HG03342 (cell line): ENCODE data around the gene MPDU1.
"Not testable (repeated sequence)": the region's sequence is repeated elsewhere in the genome, so short reads cannot be mapped to it uniquely, and the experiment has no call there.

Source experiments
- ATAC-seq: cut with Tn5 transposase; IDR thresholded peaks from one replicate; pipeline ENCODE4 v1.9.1; 2021; ENCODE audit warnings: mild to moderate bottlenecking, moderate library complexity; ENCODE audit not compliant: unreplicated experiment

Gene MPDU1

DNA sequence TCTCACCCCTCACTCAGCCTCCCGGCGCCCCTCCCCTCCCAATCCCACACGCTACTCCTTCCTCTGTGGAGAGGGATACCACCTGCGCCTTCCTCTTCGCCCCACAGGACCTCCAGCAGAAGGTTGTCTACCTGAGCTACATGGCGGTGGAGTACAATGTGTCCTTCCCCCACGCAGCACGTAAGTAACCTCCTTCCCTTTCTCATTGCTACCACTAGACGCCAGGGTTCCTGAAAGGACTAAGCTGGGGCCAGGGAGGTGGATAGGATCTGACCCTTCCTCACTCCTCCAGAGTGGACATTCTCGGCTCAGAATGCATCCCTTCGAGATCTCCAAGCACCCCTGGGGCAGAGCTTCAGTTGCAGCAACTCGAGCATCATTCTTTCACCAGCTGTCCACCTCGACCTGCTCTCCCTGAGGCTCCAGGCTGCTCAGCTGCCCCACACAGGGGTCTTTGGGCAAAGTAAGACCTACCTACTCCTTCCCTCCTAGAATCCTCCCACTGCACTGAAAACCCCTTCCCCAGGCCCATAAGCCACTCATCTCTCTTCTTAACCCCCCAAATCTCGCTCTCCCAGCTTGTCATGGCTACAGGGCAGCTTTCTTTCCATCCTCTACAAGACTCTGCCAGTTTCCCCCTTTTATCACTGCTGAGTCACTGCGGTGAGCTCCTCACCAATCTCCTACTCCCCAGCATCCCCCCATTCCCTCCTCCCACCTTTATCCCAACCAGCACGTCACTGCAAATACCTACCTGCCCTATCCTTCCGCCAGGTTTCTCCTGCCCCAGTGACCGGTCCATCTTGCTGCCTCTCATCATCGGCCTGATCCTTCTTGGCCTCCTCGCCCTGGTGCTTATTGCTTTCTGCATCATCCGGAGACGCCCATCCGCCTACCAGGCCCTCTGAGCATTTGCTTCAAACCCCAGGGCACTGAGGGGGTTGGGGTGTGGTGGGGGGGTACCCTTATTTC, 2.8 kb upstream of the MPDU1 start:
- ATAC-seq = no peak

DNA sequence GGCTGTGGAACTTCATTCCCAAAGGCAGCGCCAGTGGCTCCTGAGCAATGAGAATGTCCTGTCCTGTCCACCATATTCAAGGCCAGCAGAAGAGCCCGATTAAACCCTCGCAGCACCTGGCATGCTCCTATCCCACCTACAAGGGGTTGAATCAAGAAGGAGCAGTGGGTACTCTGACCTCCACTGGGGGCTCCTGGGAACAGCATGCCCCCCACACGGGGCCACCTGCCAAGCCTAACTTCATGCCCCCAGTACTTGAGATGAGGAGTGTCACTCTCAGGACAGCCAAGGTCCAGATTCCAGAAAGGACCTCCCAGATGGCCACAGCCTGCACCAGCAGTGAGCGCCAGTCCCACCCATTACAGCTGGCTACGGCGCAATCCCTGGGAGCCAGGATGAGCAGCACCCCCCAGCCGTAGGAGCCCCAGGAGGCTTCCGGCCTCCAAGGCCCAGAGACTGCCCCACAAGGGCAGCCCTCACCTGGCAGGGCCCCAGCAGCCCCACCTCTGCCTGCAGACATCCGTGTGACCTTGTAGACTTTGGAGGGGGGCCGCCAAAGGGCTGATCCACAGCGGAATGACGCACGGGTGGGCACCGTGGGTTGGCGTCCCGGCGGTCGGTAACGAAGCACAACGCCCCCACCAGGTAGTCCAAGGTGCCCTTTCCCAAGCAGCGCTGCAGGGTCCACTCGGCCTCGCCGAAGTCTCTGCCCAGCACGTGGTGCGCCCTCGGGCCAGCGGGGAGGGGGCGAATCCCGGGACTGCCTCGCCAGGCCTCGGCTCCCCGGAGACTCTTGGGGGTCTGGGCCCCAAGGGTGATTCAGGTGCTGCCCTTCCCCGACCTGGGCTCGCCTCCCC, 1.0 kb upstream of the MPDU1 start:
- ATAC-seq = no peak

DNA sequence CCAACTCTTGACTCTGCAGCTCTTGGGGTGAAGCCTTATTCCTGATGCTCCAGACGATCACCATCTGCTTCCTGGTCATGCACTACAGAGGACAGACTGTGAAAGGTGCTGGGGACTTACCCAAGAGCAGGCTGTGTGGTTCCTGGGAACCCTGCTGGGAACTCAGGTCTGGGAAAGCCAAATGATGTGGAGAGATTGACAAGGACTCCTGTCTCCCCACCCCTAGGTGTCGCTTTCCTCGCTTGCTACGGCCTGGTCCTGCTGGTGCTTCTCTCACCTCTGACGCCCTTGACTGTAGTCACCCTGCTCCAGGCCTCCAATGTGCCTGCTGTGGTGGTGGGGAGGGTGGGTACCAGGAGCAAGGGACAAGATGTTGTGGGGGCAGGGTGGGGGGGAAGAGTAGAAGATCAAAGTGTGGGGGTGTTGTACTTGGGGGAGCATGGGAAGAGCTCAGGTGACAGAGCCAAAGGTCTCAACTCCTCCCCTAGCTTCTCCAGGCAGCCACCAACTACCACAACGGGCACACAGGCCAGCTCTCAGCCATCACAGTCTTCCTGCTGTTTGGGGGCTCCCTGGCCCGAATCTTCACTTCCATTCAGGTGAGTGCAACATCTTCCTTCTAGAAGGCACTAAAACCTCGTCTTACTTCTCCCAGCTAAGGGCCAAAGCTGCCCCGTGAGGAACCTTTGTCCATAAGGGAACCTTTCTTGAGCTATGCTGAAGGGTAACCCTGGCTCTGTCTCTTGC, 3.2 kb downstream of the MPDU1 start:
- ATAC-seq = no peak

DNA sequence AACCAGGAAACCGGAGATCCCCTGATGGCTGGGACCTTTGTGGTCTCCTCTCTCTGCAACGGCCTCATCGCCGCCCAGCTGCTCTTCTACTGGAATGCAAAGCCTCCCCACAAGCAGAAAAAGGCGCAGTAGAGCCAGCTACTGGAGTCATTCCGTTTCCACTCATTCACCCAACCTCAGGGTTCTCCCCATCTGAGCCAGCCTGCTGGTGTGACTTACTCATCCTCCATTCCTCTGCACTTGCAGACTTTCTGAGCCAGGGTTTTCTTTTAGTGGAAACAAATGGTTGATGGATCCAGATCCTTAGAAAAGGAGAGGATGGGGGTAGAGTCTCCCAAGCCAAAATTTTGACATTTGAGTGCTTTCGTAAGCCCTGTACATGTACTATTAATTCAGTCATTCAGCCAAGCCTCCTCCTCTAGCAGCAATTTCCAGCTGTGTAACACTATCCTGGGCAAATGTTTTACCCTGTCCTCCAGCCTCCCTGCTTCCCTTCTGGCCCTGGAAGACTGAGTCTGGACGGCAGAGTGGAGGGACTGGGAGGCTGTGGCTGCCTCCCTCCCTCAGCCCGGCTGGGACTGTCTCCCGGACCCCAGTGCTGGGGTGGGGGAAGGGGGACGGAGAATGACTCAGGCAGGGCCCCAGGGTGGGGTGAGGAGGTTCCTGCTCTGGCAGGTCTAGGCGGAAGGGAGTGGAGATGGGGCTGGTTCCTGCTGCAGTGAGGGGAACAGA, 3.9 kb downstream of the MPDU1 start:
- ATAC-seq = no peak

DNA sequence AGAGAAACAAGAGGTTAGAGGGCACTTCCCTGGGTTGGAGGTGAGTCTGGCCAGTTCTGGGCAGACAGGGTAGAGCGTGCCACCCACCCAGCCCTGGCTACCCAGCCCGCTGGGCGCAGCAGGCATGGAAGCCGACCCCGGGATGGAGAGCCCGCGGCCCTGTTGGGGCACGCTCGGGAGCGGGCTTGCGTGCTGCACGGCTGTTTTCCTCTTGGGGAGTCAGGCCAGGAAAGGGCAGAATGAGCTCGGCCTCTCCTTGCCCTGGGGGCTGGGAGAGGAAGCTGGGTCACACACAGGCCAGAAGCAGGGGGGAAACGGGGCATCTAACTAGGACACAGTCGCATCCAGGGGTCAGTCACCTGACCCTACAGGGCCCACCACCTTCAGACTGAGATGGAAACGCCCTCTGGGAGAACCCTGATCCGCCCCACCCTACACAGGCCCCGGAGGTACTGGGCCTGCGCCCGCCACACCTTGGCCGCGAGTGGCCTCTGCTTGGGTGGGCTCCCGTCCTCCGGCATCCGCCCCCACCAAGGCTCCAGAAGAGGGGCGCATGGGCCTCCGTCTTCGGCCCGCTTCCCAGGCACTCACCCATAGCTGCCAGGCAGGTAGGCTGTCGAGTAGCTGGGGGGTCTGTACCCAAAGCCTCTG, 5.0 kb downstream of the MPDU1 start:
- ATAC-seq = no peak

DNA sequence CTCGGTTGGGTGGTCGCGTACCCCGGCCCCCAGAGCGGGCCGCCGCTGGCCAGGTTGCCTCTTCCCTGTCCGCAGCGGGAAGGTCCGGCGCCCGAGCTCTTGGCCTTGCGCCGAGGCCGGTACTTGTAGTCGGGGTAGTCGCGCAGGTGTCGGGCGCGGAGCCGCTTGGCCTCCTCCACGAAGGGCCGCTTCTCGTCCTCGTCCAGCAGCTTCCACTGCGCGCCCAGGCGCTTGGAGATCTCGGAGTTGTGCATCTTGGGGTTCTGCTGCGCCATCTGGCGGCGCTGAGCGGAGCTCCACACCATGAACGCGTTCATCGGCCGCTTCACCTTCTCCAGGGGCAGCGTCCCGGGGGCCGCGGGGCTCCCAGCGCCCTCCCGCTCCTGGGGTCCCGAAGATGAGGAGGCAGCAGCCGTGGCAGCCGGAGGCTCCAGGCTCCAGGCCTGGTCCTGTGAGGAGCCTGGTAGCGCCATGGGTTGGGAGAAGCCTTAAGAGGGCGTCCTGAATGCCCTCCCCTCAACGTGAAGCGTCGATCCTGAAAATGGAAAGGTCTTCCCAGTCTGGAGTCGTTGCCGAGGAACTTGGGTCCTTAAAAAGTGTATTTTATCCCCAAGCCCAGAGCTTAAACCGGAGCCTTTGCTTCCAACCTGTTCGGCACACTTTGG, 5.7 kb downstream of the MPDU1 start:
- ATAC-seq = no peak

DNA sequence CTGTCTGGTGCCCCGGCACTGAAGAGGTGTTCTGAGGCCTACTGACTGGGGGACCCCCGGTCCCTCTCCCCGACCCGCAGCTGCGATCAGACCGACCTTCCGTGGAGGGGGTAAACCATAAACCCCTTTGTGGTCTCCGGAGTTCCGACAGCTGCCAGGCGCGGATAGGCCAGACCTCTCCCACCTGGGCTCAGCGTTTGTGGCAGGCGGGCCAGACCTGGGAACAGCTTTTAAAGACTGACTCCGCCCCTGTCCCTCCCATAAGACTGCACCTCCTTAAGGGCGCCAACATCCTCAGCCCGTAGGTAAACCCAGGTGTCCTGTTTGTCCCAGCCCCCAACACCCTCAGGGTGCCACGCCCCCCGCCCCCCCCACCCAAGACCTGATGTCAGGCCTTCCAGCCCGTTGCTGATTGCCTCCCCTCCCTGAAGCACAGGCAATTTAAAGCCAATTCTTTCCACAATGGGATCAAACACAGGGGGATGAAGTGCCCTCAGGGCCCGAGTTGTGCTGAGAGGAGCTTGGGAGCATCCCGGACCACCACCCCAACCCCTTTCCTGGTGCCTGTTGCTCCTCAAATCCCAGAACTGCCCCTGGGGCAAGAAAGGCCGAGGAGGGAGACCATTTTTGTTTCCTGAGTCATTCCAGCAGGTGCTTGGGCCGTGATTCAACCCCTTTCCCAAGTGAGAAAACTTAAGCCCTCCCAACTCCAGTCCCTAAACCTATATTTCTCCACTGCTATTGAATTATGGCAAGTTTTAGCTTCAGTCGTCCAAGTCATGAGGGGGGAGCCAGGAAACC, 6.4 kb downstream of the MPDU1 start, which contains the start of gene SOX15:
SOX15 (minus strand) TSS at position 204 of the 801 bp plus-strand sequence. CDS start 418 bp downstream, outside the sequence.
- no peak for ATAC-seq

DNA sequence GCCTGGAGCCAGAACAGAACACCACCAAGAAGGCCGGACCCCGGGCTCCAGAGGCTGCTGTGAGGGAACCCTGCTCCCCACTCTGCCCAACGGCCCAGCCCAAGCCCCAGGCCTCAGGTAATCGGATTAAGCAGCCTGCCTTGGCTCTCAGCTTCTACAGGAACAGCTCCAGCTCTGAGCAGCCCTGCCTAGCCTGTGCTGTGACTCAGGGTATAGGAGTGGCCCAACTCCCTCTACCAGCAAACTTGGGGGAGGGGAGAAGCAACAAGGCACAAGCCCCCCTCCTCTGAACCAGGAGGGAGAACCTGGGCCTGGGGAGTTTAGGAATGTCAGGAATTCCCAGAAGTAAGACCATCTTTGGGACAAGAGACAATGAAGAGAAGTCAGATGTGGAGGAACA, 7.1 kb downstream of the MPDU1 start:
- ATAC-seq = no peak

DNA sequence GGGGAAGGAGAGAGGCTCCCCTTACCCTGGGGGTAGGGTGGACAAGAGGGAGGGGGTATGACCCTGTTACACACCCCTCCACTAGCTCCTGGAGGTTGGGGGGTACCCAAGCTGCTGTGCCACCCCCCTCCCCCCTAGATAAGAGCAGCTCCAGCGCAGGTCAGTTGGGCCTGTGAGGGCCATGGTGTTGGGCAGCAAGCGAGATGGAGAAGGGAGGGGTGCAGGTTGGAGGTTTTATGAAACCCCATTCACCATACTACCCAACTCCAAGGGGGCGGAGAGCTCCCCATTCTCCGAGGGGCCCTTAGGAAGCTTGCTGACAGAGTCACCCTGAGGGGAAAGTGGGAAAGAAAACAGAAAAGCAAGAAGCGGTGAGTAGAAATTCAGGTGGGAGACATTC, 7.9 kb downstream of the MPDU1 start:
- ATAC-seq = no peak

DNA sequence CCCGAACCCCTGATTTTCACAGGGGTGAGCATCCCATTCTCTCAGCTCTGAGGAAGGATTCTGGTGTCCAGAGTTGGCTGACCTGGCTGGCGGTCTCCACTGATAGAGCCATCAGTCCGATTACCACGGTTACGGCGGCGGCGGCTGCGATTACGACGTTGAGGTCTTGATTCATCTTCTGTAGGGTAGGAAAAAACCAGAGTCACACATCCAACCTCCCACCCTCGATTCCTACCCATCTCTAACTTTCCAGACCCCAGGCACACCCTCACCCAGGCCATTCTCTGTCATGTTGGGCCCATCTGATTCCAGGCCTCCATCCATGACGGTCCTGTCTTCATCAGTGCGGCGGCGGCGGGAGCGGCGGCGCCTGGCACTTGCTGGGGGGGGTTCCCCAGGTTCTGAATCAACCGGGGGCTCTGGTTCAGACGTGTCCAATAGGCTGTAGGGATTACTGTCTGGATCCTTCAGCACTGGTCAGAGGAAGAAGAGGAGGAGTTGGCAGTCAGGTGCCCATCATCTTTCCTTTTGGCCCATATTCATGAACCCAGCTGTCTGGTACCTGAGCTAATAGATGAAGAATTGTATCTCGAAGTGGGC, 8.9 kb downstream of the MPDU1 start:
- no peak for ATAC-seq

DNA sequence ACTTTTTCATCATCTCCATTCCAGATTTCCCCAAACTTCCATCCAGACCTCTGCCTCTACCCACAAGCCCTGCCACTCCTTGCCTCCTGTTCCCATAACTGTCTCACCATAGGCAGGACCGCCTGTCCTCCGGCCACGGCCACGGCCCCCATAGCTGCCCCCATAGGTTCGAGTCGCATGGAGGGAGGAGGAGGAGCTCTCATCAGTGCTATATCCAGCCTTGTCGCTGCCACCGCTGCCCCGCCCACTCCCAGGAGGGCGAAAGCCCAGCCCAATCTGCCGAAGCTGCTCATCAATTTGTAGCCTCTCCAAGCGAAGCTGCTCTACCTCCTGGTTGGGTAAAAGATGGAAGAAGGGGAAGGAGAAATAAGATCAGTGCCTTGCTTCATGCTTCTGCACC, 9.6 kb downstream of the MPDU1 start:
- ATAC-seq = no peak

DNA sequence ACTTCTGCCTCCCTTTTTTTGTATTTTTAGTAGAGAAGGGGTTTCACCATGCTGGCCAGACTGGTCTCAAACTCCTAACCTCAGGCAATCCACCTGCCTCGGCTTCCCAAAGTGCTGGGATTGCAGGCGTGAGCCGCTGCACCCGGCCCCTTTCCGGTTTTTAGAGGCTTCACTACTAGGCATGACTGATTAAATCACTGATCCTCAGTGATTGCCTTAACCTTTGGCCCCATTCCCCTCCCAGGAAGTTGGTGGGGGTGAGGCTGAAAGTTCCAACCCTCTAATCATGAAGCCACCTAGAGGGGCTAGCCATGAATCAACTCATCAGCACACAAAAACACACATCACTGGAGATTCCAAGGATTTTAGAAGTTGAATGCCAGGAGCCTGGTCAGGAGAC, 13.9 kb downstream of the MPDU1 start:
- ATAC-seq = not testable (repeated sequence)

DNA sequence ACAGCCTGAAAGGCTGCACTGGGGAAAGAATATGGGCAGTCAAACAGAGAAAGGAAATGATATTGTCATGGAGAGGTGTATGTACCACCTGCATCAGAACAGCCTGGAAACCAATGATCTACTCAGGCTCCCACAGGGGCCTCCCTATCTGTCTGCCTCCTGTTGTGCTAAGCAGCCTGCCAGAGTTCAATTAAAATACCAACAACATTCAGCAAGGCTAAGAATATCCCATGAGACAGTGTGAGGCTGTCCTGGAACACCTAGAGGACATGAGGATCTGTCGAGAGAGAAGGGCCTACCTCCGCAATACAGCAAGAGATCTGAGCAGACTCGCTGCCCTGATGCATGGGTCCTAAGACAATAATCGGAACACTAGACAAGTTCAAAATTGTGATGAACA, 22.6 kb downstream of the MPDU1 start:
- no peak for ATAC-seq

DNA sequence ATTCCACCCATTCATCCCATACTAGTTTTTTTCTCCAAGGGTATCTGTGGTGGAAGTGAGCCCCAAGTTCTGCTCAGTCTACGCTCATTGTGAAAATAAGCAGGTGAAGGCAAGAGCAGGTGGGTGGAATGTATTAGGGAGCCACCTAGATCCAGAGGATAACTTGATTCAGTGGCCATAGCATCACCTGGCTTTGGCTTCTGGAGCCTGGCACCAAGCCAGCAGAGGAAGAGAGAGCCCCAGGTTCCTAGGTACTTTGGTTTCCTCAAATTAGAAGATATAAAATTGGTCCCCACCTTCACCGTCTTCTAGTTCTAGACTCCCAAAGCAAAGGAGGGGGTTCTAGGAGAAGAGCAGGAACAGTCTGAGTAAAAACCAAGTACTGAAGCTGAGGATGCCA, 27.0 kb downstream of the MPDU1 start:
- no peak for ATAC-seq

DNA sequence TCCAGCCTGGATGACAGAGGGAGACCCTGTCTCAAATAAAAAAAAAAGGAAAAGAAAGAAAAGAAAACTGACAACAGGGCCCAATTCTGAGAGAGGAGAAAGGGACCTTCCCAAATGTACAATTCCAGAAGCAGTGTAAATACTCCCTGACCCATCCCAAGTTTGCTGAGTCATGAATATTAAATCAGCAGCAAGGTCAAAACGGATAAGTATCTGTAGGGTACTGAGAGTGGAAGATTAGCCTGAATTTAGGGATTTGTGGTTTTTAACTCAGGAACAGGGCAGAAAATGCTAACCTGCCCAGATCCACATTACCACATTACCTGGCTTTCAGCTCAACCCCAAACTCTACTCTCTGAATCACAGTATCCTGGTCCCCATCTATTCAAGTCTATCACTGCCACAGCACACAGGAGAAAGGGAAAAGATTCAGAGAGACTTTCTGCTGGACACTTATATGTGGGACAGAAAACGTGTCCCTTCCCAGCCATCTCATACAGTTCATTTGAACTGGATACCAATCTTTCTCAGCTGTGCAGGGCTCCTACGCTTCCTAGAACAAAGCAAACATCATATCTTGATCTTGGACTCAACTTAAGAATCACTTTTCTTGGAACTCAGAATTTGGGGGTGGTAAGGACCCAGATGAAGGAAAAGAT, 28.1 kb downstream of the MPDU1 start:
- no peak for ATAC-seq

DNA sequence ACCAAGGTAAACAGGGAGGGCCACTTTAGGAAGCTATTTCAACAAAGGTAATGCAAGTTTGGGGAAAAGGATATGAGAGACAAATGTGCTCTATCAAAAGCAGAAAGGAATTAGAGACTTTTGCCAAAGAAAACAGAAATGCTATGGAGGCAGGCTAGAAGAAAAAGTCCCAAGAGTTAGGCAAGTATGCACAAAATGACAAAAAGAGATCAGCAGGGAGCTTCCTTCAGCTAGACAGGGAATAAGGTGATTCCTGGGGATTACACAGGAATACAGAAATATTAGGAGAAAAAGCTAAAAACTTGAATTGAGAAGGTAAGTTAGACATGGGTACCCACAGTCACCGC, 28.6 kb downstream of the MPDU1 start:
- ATAC-seq = no peak

DNA sequence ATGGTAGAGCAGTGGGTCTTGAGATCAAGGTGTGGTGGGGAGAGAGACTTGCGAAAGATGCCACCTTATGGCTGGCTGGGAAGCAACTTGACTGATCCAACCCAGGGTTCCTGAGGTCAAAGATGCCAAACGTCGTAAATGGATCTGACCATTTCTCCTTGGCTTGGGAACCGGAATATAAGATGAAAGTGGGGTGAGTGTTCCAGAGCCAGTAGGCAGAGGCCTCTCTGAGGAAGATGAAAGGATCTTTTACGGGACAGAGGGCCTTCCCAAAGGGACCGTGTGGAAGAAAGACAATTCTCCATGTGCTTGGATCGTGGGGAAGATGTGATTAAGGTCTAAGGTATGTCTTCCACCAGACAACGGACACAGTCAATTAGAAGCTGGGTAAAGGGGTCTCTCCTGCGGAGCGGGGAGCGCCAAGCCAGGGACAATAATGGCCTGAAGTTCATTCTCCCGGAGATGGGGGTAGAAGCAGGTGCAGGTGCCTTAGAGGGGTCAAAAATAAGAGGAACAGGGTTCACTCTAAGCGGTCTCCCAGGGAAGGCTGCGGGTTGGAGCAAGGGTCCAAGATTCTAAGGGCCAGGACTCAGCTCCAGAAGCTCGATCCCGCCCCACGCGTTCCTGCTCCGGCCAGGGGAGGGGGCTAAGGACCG, 30.2 kb downstream of the MPDU1 start:
- ATAC-seq = no peak
